GM12872 (cell line): ENCODE results near the gene ZNF263.

Source experiments
- TF ChIP-seq, protein P1 (sequence below): IDR thresholded peaks from 3 replicates; pipeline ENCODE4 v1.5.1; 2011; ENCODE audit warnings: low read depth, mild to moderate bottlenecking, low read length, moderate library complexity; ENCODE audit not compliant: insufficient read depth

ZNF263 gene

DNA sequence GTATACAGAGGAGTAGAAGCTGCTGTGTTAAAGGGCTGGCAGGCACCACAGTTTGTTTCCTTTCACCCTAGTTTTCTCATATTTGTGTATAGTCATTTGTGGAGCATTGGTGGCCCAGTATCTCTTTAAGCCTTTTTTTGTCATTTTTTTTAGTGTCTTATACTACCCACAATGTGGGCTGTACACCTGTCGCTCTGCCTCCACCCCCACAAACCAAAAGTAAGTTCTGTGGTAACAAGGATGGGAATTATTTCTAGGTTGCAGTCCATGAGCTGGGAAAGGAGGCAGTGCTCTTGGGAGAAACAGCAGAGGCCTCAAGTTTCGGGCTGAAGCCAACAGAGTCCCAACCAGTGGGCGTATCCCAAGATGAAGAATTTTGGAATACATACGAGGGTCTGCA lies 28.2 kb downstream of the ZNF263 start:
- TF ChIP-seq, protein P1, sequence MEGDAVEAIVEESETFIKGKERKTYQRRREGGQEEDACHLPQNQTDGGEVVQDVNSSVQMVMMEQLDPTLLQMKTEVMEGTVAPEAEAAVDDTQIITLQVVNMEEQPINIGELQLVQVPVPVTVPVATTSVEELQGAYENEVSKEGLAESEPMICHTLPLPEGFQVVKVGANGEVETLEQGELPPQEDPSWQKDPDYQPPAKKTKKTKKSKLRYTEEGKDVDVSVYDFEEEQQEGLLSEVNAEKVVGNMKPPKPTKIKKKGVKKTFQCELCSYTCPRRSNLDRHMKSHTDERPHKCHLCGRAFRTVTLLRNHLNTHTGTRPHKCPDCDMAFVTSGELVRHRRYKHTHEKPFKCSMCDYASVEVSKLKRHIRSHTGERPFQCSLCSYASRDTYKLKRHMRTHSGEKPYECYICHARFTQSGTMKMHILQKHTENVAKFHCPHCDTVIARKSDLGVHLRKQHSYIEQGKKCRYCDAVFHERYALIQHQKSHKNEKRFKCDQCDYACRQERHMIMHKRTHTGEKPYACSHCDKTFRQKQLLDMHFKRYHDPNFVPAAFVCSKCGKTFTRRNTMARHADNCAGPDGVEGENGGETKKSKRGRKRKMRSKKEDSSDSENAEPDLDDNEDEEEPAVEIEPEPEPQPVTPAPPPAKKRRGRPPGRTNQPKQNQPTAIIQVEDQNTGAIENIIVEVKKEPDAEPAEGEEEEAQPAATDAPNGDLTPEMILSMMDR = no peak

DNA sequence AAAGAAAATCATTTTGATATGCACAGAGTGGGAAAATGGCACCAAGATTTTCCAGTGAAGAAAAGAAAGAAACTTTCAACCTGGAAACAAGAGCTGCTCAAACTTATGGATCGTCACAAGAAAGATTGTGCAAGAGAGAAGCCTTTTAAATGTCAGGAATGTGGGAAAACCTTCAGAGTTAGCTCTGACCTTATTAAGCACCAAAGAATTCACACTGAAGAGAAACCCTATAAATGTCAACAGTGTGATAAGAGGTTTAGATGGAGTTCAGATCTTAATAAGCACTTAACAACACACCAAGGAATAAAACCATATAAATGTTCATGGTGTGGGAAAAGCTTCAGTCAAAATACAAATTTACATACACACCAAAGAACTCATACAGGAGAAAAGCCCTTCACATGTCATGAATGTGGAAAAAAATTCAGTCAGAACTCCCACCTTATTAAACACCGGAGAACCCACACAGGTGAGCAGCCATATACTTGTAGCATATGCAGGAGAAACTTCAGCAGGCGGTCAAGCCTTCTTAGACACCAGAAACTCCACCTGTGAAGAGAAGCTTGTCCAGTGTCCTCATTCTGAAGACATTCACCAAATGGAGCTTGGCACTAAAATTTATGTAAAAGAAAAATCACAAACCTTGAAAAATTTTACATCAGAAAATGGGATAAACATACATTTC lies 34.2 kb downstream of the ZNF263 start:
- TF ChIP-seq, protein P1 = no peak

DNA sequence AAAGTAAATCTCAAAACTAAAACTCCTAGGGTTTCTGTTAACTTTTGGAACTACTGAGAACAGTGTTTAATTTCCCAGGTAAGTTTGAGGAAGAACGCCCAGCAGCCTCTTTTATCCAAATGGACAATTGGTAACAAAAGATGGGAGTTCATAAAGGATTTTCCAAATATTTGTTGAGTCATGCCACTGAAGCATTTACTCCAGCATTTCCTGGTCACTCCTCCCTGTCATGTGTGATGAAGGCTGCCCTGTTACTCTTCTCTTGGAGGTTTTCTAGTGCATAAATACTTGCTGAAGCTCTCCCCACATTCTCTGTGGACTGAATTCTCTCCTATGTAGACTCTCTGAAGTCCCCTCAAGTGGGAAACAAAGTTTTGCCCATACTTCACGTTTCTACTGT lies 38.5 kb downstream of the ZNF263 start:
- TF ChIP-seq, protein P1 = no peak

DNA sequence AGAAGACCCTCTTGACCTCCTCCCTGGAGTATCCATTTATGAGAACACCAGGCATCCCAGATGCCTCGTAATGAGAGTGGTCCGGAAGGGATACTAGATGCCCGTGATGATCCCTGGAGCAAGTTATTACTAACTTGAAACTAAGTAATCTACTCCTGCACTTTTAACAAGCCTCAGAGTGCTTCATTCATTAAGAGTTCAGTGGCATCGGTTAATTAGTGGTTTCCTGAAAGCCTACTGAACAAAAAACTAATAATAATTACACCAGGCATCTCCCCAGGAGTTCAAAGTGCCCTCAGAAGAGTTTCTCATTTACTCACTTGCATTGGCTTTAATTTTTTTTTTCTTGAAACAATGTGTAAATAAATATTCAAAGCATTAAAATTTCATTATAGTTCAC lies 44.2 kb downstream of the ZNF263 start:
- TF ChIP-seq, protein P1 = no peak

DNA sequence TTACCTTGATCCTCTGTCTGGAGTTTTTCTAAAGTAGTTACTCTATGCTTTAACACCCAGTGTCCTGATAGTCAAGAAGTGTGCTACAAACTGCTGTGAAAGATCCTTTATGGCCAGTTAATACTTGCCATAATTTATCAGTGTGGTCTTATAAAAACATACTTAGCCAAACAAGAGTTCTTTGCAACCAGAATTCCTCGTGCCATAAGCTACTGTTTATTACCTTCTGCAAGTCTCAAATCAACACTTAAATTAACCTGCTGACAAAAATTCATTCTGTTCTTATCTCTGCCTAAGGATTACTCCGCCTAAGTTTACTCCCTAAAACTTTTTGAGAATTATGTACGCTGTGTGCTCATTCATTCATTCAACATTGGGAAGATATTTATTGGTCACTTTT lies 44.8 kb downstream of the ZNF263 start:
- TF ChIP-seq, protein P1 = no peak

DNA sequence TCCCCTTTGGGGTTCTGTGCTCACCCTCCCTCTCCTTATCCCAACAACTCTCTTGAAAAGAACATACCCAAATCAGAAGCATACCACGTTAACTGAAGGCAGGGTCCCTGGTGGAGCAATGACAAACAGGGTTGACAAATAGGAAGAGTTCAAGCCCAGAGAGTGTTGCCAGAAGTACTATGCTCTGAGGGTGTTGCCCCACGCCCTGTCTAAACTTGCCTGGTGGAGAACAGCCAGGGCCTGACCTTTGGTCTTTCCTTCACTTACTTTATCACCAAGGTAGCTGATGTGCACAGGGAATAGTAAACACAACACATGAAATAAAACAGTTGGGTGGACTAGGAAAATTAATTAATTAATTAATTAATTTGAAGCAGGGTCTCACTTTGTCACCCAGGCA lies 45.4 kb downstream of the ZNF263 start:
- TF ChIP-seq, protein P1 = no peak
